Ovary (tissue), 9 donors: ENCODE results near the gene SUGT1. TPM values are rescaled to one million over a fixed set of nuclear protein-coding genes. Genes with fewer than 3 reads are reported as not detected.
"Not testable (repeated sequence)": the region's sequence is repeated elsewhere in the genome, so short reads cannot be mapped to it uniquely, and the experiment has no call there.

ENCODE experiments used
- DNase-seq, 5 donors: peaks; one replicate each; pipeline ENCODE4 v3.0.0-alpha.2; 2019 to 2020
- H3K27ac ChIP-seq, 2 donors: fragments of 200-600 bp; one replicate each; pipeline versions ENCODE4 v1.5.1 to v1.8.0; 2019 to 2022
- H3K27me3 ChIP-seq: fragments of 200-600 bp; one replicate; pipeline ENCODE4 v1.8.0; 2022
- H3K36me3 ChIP-seq: fragments of 200-600 bp; sonication (generic); one replicate; pipeline ENCODE4 v1.5.1; 2019
- H3K4me1 ChIP-seq: one replicate; pipeline ENCODE4 v1.8.1; 2013; ENCODE audit warnings: mild to moderate bottlenecking, moderate library complexity; ENCODE audit not compliant: insufficient read depth
- H3K4me3 ChIP-seq: fragments of 200-600 bp; sonication (generic); one replicate; pipeline ENCODE4 v1.5.1; 2017
- H3K9me3 ChIP-seq, 2 donors: fragments of 200-600 bp in 1 of 2; sonication (generic) in 1 of 2; one replicate each; pipeline versions ENCODE4 v1.5.1 to v1.8.1; 2013 to 2019; ENCODE audit warnings: mild to moderate bottlenecking in 1 of 2, moderate library complexity in 1 of 2
- EP300 ChIP-seq: sonication (generic); formaldehyde crosslinking; IDR thresholded peaks from one replicate; pipeline ENCODE4 v1.6.1; 2017; ENCODE audit warnings: antibody characterized with exemption
- POLR2A ChIP-seq: fragments of 450-650 bp; IDR thresholded peaks from one replicate; pipeline ENCODE4 v1.6.1; 2017; ENCODE audit warnings: antibody characterized with exemption, mild to moderate bottlenecking, moderate library complexity
- WGBS, 3 donors: extraction: QIAGEN DNeasy Blood & Tissue Kit in 1 of 3; methylation state at CpG; one replicate each; pipeline versions ENCODE4 v1.1.5 to v1.1.7; 2013 to 2017; 5-methylcytosine and 5-hydroxymethylcytosine counted together
- intact Hi-C, 4 donors: fragments of 100-400 bp; cut with DNase I; formaldehyde crosslinking; loops; one replicate each; pipeline versions ENCODE4 v1.11.0 to v1.15.1; 2022 to 2023
- polyA plus RNA-seq, 2 donors: library from polyadenylated mRNA; stranded (reverse); fragments of 200-250 nt in 1 of 2; fragments of 350-450 nt in 1 of 2; fragmentation: Illumina TruSeq in 1 of 2; extraction: RNeasy Lipid Tissue Mini Kit (QIAGEN cat#74804) in 1 of 2; gene quantifications; one replicate each; pipeline ENCODE4 v1.2.3, GENCODE V29; 2013 to 2014
- total RNA-seq, 7 donors: library from RNA; depleted of rRNA in 2 of 7; stranded (reverse); fragments of >200 nt in 2 of 7; fragmentation: NEBNext Ultra II Directional in 3 of 7; extraction: Animal tissue kit (Norgen Biotek cat#: 25700) in 3 of 7; gene quantifications; one replicate each; pipeline versions ENCODE4 v1.1.0 to v1.2.4, GENCODE V29; 2016 to 2023
- TF ChIP-seq, protein P1 (sequence below), 3 donors: fragments of 450-650 bp in 2 of 3; fragments of 200-600 bp in 1 of 3; IDR thresholded peaks; one replicate each; pipeline versions ENCODE4 v1.5.1 to v1.8.0; 2016 to 2022; ENCODE audit warnings: antibody characterized with exemption in 3 of 3, mild to moderate bottlenecking in 1 of 3
- donor health status: DM: no; HTN: no; CAD: no; lungs with moderate emphysema.
- donor health status: DM: no; HTN: no; CAD: no.
- donor health status: Bipolar disorder and iron deficiency.
- donor health status: DM: yes; HTN: yes; CAD: no.
- donor health status: DM: no; HTN: no; CAD: no.
- donor health status: DM: yes; HTN: yes; CAD: no.

SUGT1 gene
- total and polyA plus RNA-seq, 9 donors, result 20.0 to 50.7 (median 44.8) TPM

DNA sequence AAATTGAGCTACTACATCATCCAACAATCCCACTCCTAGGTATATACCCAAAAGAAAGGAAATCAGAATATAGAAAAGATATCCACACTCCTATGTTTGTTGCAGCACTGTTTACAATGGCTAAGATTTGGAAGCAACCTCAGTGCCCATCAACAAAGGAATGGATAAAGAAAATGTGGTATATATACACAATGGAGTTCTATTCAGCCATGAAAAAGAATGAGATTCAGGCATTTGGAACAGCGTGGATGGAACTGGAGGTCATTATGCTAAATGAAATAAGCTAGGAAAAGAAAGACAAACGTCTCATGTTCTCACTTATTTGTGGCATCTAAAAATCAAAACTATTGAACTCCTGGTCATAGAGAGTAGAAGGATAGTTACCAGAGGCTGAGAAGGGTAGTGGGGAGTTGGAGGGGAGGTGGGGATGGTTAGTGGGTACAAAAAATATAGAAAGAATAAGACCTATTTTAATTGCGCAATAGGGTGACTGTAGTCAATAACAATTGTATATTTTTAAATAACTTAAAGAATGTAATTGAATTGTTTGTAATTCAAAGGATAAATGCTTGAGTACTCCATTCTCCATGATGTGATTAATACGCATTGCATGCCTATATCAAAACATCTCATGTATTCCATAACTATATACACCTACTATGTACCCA, 37.4 kb upstream of the SUGT1 start:
- no peaks in the 10 kb centered on the region for H3K27me3 ChIP-seq
- intact Hi-C loops, result no loop called here
- H3K9me3 ChIP-seq, result no peaks in the 10 kb centered on the region
- no peaks in the 10 kb centered on the region for H3K36me3 ChIP-seq
- no peak overlapping the region for H3K4me3 ChIP-seq
- TF ChIP-seq EP300 (no peak), POLR2A (no peak)
- TF ChIP-seq, protein P1, sequence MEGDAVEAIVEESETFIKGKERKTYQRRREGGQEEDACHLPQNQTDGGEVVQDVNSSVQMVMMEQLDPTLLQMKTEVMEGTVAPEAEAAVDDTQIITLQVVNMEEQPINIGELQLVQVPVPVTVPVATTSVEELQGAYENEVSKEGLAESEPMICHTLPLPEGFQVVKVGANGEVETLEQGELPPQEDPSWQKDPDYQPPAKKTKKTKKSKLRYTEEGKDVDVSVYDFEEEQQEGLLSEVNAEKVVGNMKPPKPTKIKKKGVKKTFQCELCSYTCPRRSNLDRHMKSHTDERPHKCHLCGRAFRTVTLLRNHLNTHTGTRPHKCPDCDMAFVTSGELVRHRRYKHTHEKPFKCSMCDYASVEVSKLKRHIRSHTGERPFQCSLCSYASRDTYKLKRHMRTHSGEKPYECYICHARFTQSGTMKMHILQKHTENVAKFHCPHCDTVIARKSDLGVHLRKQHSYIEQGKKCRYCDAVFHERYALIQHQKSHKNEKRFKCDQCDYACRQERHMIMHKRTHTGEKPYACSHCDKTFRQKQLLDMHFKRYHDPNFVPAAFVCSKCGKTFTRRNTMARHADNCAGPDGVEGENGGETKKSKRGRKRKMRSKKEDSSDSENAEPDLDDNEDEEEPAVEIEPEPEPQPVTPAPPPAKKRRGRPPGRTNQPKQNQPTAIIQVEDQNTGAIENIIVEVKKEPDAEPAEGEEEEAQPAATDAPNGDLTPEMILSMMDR (IDR thresholded peaks at IDR 0.05), result no peak
- 89 to 93% (median 89%) methylated on average over 4 of the region's 4 CpGs for WGBS, 3 donors
- no peak for DNase-seq
- H3K4me1 ChIP-seq, result no peaks in the 10 kb centered on the region
- H3K27ac ChIP-seq, result no peak overlapping the region

DNA sequence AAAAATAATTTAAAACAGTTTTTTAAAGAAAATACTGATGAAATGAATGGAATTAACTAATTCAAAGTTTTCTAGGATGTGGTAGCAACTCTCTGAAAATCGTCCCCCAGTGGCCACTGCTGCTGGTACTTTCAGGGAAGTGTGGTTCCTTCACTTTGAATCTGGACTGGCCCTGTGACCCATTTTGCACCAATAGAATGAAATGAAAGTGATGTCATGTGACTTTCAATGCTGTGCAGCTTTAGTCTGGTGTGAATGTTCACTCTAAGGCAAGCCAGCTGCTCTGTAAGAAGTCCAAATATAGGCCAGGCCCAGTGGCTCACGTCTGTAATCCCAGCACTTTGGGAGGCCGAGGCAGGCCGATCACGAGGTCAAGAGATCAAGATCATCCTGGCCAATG, 36.8 kb upstream of the SUGT1 start:
- H3K9me3 ChIP-seq, result no peaks in the 10 kb centered on the region
- TF ChIP-seq POLR2A, result no peak
- TF ChIP-seq EP300, result no peak
- TF ChIP-seq, protein P1 (IDR thresholded peaks at IDR 0.05), result no peak
- no peak overlapping the region for H3K27ac ChIP-seq
- H3K4me1 ChIP-seq, result no peaks in the 10 kb centered on the region
- 77 to 82% (median 78%) methylated on average over 5 of the region's 5 CpGs for WGBS, 3 donors
- intact Hi-C loops, result no loop called here
- no peak overlapping the region for H3K4me3 ChIP-seq
- no peaks in the 10 kb centered on the region for H3K27me3 ChIP-seq
- H3K36me3 ChIP-seq, result no peaks in the 10 kb centered on the region
- no peak for DNase-seq

DNA sequence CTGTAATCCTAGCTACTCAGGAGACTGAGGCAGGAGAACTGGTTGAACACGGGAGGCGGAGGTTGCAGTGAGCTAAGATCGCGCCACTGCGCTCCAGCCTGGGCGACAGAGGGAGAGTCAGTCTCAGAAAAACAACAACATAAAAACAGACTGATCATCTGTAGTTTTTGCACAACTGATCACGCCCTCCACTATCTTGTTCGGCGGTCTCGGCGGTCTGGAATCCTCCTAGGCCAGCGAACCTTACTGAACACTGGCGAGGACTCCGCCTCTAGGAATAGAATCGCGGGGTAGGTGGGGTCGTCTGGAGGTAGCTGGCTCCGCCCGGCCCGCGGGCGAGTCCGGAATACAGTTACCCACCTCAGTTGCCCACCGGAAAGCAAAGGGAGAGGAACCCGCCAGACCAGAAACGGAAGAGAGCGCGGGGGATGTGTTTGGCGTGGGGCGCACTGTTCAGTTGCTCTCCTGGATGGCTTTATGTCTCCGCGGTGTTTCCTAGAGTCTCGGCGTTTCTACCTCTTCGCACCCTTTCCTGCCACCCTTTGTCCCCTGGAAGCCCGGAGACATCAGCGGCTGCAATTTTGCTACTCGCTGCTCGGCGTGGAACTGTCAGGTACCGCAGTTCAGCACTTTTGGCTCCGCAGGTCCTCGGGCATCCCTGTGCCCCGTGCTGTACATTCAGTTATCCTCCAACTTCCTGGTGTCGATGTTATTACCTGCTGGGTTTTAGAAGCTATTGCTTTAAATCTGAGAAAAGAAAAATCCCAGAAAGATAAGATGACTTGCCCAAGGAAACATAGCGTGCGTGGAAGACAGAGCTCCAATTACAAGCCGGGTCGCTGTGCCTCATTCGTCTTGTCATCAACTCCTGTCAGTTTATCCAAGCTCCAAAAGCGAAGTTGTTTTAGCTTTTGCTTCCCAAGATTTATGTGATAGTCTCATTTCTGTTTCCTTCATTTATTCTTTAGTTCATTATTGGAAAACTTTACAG, 35.3 kb upstream of the SUGT1 start:
- WGBS, 3 donors, result 0 to 1% (median 0%) methylated on average over 51 of the region's 51 CpGs
- no peaks in the 10 kb centered on the region for H3K36me3 ChIP-seq
- TF ChIP-seq EP300 (no peak), POLR2A (peak; percentile 32)
- TF ChIP-seq, protein P1 (IDR thresholded peaks at IDR 0.05), result no peak
- no peaks in the 10 kb centered on the region for H3K9me3 ChIP-seq
- peak overlapping the region; percentile 80 for H3K4me3 ChIP-seq
- H3K4me1 ChIP-seq, result no peaks in the 10 kb centered on the region
- DNase-seq, result peak; percentile 79 to 89 (median 81)
- no peaks in the 10 kb centered on the region for H3K27me3 ChIP-seq
- H3K27ac ChIP-seq, result peak overlapping the region; percentile 68 to 79
- intact Hi-C loops, result no loop called here

DNA sequence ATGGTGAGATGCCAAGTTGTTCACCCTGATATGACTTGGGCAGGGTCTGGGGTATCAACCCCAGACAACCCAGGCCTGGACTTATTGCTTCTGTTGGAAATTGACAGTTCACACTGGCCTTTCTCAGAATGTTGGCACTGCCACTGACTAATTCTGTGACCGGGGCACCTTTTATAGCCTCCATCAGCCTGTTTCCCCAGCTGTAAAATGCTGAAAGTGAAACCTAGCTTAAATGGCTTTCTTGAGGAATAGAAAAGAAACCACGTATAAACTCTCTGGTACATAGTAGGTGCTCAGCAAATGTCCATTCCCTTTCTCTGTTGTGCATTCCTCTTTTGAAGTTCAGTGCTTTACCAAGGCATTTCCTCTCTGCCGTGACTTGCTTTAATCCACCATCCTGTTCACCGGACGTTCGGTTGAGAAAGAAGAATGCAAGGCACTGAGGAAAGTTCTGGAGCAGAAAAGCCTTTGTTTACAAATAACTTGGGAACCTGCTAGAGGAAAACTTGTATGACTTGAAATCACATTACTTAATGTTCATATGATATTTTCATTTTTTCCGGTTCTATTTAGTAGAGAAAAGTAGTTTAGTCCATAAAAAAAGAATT, 21.4 kb upstream of the SUGT1 start:
- H3K4me3 ChIP-seq, H3K36me3 ChIP-seq, intact Hi-C loops, H3K4me1 ChIP-seq, H3K9me3 ChIP-seq, H3K27me3 ChIP-seq, DNase-seq, H3K27ac ChIP-seq: not testable (repeated sequence)
- 75 to 78% (median 75%) methylated on average over 7 of the region's 7 CpGs for WGBS, 3 donors
